Measurements from ENCODE around the gene EP400.

The EP400 gene

DNA sequence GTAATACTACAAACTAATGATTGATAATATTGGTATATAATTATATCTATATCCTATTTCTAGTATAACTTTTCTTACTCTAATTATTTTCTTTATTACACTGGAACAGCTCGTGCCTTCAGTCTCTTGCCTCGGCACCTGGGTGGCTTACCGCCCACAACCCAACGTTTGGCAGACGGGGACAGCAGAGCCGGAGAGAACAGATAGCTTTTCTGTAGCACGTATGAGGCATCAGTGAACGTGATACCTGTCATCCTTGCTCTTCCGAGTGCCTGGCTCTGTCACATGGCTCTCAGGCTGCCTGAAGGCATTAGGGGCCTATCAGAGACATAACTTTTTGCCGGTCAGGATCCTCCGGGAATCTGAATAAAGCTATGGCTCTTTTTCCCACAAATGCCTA is 15.2 kb upstream of the EP400 start:
- ChIA-PET CTCF (interaction anchor here (0.7 to 0.9 kb wide), 2 partner anchors 70 to 83 kb away, joined by 3 read pairs; no protein-coding TSS in a partner anchor), POLR2A (no interaction called here)
- Histone ChIP-seq H3K9me3 (ENCODE audit: control insufficient read depth, insufficient read depth, low read depth, low read length) (no peaks in the 10 kb centered on the region), H3K4me3 (ENCODE audit: low read depth, low read length) (no peak overlapping the region), H3K36me3 (ENCODE audit: control insufficient read depth in 2 of 2, insufficient read depth in 1 of 2, low read length in 2 of 2) (peaks cover 46 to 69% of the 10 kb centered on the region in 2 experiments), H3K27ac (ENCODE audit: extremely low read depth, low read depth, low read length) (no peak overlapping the region), H3K4me1 (ENCODE audit: control insufficient read depth, insufficient read depth, low read length) (no peaks in the 10 kb centered on the region)
- TF ChIP-seq ZNF596 (tag by site-specific recombination; IDR thresholded peaks at IDR 0.05), result no peak
- TF ChIP-seq, protein P1, sequence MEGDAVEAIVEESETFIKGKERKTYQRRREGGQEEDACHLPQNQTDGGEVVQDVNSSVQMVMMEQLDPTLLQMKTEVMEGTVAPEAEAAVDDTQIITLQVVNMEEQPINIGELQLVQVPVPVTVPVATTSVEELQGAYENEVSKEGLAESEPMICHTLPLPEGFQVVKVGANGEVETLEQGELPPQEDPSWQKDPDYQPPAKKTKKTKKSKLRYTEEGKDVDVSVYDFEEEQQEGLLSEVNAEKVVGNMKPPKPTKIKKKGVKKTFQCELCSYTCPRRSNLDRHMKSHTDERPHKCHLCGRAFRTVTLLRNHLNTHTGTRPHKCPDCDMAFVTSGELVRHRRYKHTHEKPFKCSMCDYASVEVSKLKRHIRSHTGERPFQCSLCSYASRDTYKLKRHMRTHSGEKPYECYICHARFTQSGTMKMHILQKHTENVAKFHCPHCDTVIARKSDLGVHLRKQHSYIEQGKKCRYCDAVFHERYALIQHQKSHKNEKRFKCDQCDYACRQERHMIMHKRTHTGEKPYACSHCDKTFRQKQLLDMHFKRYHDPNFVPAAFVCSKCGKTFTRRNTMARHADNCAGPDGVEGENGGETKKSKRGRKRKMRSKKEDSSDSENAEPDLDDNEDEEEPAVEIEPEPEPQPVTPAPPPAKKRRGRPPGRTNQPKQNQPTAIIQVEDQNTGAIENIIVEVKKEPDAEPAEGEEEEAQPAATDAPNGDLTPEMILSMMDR (tag by site-specific recombination; IDR thresholded peaks at IDR 0.05), result no peak
- no peak for TF ChIP-seq ZNF248 (tag by site-specific recombination; IDR thresholded peaks at IDR 0.05)
- TF ChIP-seq BCL6B (tag by site-specific recombination; IDR thresholded peaks at IDR 0.05), result no peak
- no peak for TF ChIP-seq ZNF558 (tag by site-specific recombination; IDR thresholded peaks at IDR 0.05)
- TF ChIP-seq ATF2 (tag by site-specific recombination; IDR thresholded peaks at IDR 0.05; ENCODE audit: low read depth), result no peak
- TF ChIP-seq ZNF324 (tag by site-specific recombination; IDR thresholded peaks at IDR 0.05), result no peak
- TF ChIP-seq ZBTB8A (tag by site-specific recombination; IDR thresholded peaks at IDR 0.05), result no peak
- no peak for TF ChIP-seq ZNF341 (tag by site-specific recombination; IDR thresholded peaks at IDR 0.05; ENCODE audit: low read depth)

DNA sequence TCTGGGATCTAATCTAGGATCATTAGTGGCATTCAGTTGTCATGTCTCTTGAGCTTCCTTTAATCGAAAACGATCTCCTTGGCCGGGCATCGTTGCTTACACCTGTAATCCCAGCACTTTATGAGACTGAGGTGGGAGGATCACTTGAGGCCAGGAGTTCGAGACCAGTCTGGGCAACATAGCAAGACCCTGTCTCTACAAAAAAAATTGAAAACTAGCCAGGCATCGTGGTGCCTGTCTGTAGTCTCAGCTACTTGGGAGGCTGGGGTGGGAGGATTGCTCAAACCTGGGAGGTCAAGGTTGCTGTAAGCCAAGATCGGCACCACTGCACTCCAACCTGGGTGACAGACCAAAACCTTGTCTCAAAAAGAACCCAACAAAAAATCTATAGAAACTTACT is 11.7 kb upstream of the EP400 start:
- Histone ChIP-seq H3K9me3 (ENCODE audit: control insufficient read depth, insufficient read depth, low read depth, low read length) (no peaks in the 10 kb centered on the region), H3K4me3 (ENCODE audit: low read depth, low read length) (no peak overlapping the region), H3K36me3 (ENCODE audit: control insufficient read depth in 2 of 2, insufficient read depth in 1 of 2, low read length in 2 of 2) (peaks cover 44 to 75% of the 10 kb centered on the region in 2 experiments), H3K27ac (ENCODE audit: extremely low read depth, low read depth, low read length) (no peak overlapping the region), H3K4me1 (ENCODE audit: control insufficient read depth, insufficient read depth, low read length) (no peaks in the 10 kb centered on the region)
- ChIA-PET POLR2A (interaction anchor here (0.6 kb wide), 1 partner anchor 36 kb away, joined by 6 read pairs; no protein-coding TSS in a partner anchor), CTCF (interaction anchor here (0.6 kb wide), 1 partner anchor 8 kb away, joined by 3 read pairs; no protein-coding TSS in a partner anchor)
- TF ChIP-seq ZFP41 (tag by site-specific recombination; IDR thresholded peaks at IDR 0.05; ENCODE audit: borderline replicate concordance) (no peak), ZNF596 (tag by site-specific recombination; IDR thresholded peaks at IDR 0.05) (no peak), KLF8 (tag by site-specific recombination; IDR thresholded peaks at IDR 0.05) (no peak), ZNF155 (tag by site-specific recombination; IDR thresholded peaks at IDR 0.05) (no peak), ZNF324 (tag by site-specific recombination; IDR thresholded peaks at IDR 0.05) (no peak), ZNF48 (tag by site-specific recombination; IDR thresholded peaks at IDR 0.05) (no peak), ZIC2 (tag by site-specific recombination; IDR thresholded peaks at IDR 0.05) (no peak), EGR2 (tag by site-specific recombination; IDR thresholded peaks at IDR 0.05; ENCODE audit: low read depth) (no peak), GLI2 (tag by site-specific recombination; IDR thresholded peaks at IDR 0.05; ENCODE audit: borderline replicate concordance, low read depth) (no peak), ZNF664 (tag by site-specific recombination; IDR thresholded peaks at IDR 0.05) (no peak), ZNF785 (tag by site-specific recombination; IDR thresholded peaks at IDR 0.05) (no peak)
- TF ChIP-seq, protein P2, sequence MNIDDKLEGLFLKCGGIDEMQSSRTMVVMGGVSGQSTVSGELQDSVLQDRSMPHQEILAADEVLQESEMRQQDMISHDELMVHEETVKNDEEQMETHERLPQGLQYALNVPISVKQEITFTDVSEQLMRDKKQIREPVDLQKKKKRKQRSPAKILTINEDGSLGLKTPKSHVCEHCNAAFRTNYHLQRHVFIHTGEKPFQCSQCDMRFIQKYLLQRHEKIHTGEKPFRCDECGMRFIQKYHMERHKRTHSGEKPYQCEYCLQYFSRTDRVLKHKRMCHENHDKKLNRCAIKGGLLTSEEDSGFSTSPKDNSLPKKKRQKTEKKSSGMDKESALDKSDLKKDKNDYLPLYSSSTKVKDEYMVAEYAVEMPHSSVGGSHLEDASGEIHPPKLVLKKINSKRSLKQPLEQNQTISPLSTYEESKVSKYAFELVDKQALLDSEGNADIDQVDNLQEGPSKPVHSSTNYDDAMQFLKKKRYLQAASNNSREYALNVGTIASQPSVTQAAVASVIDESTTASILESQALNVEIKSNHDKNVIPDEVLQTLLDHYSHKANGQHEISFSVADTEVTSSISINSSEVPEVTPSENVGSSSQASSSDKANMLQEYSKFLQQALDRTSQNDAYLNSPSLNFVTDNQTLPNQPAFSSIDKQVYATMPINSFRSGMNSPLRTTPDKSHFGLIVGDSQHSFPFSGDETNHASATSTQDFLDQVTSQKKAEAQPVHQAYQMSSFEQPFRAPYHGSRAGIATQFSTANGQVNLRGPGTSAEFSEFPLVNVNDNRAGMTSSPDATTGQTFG (tag by site-specific recombination; IDR thresholded peaks at IDR 0.05; ENCODE audit: borderline replicate concordance), result no peak
- TF ChIP-seq, protein P3, sequence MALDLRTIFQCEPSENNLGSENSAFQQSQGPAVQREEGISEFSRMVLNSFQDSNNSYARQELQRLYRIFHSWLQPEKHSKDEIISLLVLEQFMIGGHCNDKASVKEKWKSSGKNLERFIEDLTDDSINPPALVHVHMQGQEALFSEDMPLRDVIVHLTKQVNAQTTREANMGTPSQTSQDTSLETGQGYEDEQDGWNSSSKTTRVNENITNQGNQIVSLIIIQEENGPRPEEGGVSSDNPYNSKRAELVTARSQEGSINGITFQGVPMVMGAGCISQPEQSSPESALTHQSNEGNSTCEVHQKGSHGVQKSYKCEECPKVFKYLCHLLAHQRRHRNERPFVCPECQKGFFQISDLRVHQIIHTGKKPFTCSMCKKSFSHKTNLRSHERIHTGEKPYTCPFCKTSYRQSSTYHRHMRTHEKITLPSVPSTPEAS (tag by site-specific recombination; IDR thresholded peaks at IDR 0.05), result no peak
- TF ChIP-seq, protein P4, sequence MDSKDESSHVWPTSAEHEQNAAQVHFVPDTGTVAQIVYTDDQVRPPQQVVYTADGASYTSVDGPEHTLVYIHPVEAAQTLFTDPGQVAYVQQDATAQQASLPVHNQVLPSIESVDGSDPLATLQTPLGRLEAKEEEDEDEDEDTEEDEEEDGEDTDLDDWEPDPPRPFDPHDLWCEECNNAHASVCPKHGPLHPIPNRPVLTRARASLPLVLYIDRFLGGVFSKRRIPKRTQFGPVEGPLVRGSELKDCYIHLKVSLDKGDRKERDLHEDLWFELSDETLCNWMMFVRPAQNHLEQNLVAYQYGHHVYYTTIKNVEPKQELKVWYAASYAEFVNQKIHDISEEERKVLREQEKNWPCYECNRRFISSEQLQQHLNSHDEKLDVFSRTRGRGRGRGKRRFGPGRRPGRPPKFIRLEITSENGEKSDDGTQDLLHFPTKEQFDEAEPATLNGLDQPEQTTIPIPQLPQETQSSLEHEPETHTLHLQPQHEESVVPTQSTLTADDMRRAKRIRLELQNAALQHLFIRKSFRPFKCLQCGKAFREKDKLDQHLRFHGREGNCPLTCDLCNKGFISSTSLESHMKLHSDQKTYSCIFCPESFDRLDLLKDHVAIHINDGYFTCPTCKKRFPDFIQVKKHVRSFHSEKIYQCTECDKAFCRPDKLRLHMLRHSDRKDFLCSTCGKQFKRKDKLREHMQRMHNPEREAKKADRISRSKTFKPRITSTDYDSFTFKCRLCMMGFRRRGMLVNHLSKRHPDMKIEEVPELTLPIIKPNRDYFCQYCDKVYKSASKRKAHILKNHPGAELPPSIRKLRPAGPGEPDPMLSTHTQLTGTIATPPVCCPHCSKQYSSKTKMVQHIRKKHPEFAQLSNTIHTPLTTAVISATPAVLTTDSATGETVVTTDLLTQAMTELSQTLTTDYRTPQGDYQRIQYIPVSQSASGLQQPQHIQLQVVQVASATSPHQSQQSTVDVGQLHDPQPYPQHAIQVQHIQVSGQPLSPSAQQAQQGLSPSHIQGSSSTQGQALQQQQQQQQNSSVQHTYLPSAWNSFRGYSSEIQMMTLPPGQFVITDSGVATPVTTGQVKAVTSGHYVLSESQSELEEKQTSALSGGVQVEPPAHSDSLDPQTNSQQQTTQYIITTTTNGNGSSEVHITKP (tag by site-specific recombination; IDR thresholded peaks at IDR 0.05), result no peak
